ENCODE data around the gene RNF43. TPM values are rescaled to one million over a fixed set of nuclear protein-coding genes. Genes with fewer than 3 reads are reported as not detected.

The RNF43 gene
- 19.0 TPM for total RNA-seq

- peak; percentile 97 for DNase-seq (ENCODE audit: low spot score)
These were observed at the start of gene RNF43 for GRCh38 chr17:58417300-58418092. TSS of gene RNF43 (minus strand) at chr17:58417534. CDS start at chr17:58415577, 1,957 bp downstream.

- no peak for DNase-seq (ENCODE audit: low spot score)
These were observed 38.2 kb upstream of the RNF43 start for GRCh38 chr17:58455491-58455890.

GRCh38 chr17:58452738-58453137 is 35.4 kb upstream of the RNF43 start:
- DNase-seq (ENCODE audit: low spot score) = no peak

GRCh38 chr17:58447039-58447975 is 30.0 kb upstream of the RNF43 start:
- DNase-seq (ENCODE audit: low spot score) = peak; percentile 68

GRCh38 chr17:58446086-58446485 is 28.8 kb upstream of the RNF43 start:
- DNase-seq (ENCODE audit: low spot score) = no peak

GRCh38 chr17:58436805-58437239 is 19.5 kb upstream of the RNF43 start:
- no peak for DNase-seq (ENCODE audit: low spot score)

GRCh38 chr17:58436245-58436644 is 18.9 kb upstream of the RNF43 start:
- DNase-seq (ENCODE audit: low spot score) = no peak

GRCh38 chr17:58432806-58433573 is 15.7 kb upstream of the RNF43 start:
- no peak for DNase-seq (ENCODE audit: low spot score)

- DNase-seq (ENCODE audit: low spot score) = no peak
These were observed 10.5 kb upstream of the RNF43 start for GRCh38 chr17:58427807-58428206.

- no peak for DNase-seq (ENCODE audit: low spot score)
These were observed 4.4 kb upstream of the RNF43 start for GRCh38 chr17:58421711-58422110.

GRCh38 chr17:58420827-58421226 is 3.5 kb upstream of the RNF43 start:
- DNase-seq (ENCODE audit: low spot score) = no peak

- DNase-seq (ENCODE audit: low spot score) = no peak
These were observed 416 bp downstream of the RNF43 start for GRCh38 chr17:58416937-58417299.

GRCh38 chr17:58416396-58416795 is 938 bp downstream of the RNF43 start:
- no peak for DNase-seq (ENCODE audit: low spot score)

- DNase-seq (ENCODE audit: low spot score) = peak; percentile 16
These were observed 1.8 kb downstream of the RNF43 start for GRCh38 chr17:58415371-58416055.

- no peak for DNase-seq (ENCODE audit: low spot score)
These were observed 2.7 kb downstream of the RNF43 start for GRCh38 chr17:58414596-58414997.

- DNase-seq (ENCODE audit: low spot score) = no peak
These were observed 3.6 kb downstream of the RNF43 start for GRCh38 chr17:58413684-58414083.

GRCh38 chr17:58412961-58413586 is 4.3 kb downstream of the RNF43 start:
- no peak for DNase-seq (ENCODE audit: low spot score)

- DNase-seq (ENCODE audit: low spot score) = no peak
These were observed 5.2 kb downstream of the RNF43 start for GRCh38 chr17:58412064-58412703.

GRCh38 chr17:58411408-58411894 is 5.9 kb downstream of the RNF43 start:
- DNase-seq (ENCODE audit: low spot score) = no peak

- DNase-seq (ENCODE audit: low spot score) = no peak
These were observed 6.5 kb downstream of the RNF43 start for GRCh38 chr17:58410714-58411407.

All from mucosa of gallbladder (tissue), 1 donor.